ENCODE measurements around the gene DNAJB12. TPM values are rescaled to one million over a fixed set of nuclear protein-coding genes. Genes with fewer than 3 reads are reported as not detected.

The DNAJB12 gene
- total RNA-seq, 1 donor = 52.5 TPM

DNA sequence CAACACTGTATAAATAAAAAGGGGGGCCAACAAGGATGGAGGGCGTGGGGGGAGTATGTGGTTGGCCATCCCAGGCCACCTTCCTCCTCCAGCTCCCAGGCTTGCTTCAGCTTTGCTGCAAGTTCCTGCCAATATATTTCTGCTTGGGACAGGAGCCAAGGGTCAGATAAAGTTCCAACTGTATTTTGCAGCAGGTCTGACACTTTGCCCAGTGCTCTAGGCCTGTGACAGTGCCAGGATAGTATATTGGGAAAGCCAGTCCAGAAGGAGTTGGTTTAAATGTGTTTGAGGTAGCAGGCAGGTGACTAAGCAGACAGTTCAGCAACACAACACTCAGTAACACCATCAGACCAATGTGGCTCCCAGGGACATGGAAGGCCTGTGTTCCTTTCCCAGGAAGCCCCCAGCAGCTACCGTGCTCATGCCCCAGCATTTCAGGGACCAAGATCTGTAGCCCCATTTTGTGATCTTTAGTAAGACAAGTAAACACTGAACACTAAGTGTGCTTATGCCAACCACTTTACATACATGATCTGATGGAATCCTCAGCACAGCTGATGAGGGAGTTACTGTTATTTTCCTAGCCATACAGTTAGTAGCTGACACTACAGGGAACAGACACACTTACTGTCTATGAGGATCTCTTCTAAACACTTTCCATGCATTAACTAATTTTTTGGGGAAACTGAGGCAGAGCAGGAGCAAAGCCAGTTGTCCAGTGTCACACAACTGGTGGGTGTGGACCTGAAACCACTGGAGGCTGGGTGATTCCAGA, 38.9 kb downstream of the DNAJB12 start:
- peak overlapping the region; percentile 60 for H3K27ac ChIP-seq (ENCODE audit: low read depth, low read length)
- H3K27me3 ChIP-seq (ENCODE audit: insufficient read depth, low read length) = no peaks in the 10 kb centered on the region
- H3K9me3 ChIP-seq (ENCODE audit: low read depth, low read length) = no peaks in the 10 kb centered on the region
- peak; percentile 84 for DNase-seq (ENCODE audit: insufficient read length, low spot score, missing footprints)
- H4K20me1 ChIP-seq (ENCODE audit: insufficient read depth, low read length) = no peaks in the 10 kb centered on the region
- H3K4me1 ChIP-seq (ENCODE audit: insufficient read depth, low read length) = peaks cover 33% of the 10 kb centered on the region
- H2AFZ ChIP-seq (ENCODE audit: low read length) = no peak overlapping the region
- no peaks in the 10 kb centered on the region for H3K79me2 ChIP-seq (ENCODE audit: insufficient read depth, low read length)
- H3K4me3 ChIP-seq (ENCODE audit: insufficient read depth, low read length) = no peak overlapping the region
- no peaks in the 10 kb centered on the region for H3K36me3 ChIP-seq (ENCODE audit: insufficient read depth, low read length)
- TF ChIP-seq, protein P1, sequence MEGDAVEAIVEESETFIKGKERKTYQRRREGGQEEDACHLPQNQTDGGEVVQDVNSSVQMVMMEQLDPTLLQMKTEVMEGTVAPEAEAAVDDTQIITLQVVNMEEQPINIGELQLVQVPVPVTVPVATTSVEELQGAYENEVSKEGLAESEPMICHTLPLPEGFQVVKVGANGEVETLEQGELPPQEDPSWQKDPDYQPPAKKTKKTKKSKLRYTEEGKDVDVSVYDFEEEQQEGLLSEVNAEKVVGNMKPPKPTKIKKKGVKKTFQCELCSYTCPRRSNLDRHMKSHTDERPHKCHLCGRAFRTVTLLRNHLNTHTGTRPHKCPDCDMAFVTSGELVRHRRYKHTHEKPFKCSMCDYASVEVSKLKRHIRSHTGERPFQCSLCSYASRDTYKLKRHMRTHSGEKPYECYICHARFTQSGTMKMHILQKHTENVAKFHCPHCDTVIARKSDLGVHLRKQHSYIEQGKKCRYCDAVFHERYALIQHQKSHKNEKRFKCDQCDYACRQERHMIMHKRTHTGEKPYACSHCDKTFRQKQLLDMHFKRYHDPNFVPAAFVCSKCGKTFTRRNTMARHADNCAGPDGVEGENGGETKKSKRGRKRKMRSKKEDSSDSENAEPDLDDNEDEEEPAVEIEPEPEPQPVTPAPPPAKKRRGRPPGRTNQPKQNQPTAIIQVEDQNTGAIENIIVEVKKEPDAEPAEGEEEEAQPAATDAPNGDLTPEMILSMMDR (IDR thresholded peaks at IDR 0.05; ENCODE audit: extremely low read depth, low read depth, low read length) = no peak
- no peak overlapping the region for H3K4me2 ChIP-seq (ENCODE audit: insufficient read depth, low read length)

DNA sequence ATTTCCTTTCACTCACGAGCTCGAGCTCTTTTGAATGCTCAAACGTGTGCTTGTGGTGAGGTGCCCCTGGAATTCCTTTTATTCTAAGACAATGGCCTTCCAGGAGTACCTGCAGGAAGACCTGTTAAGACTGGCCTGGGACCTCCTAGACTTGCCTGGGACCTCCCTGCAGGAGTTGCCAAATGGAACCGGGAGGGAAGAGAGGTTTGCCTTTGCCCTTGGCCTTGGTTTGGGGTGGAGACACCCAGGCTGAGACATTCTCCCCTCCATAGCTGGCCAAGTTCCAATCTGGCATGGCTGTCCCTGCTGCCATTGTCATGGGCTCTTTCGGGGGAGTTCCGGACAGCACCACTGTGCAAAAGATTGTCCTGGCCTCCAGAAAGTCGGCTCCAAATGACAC, 39.7 kb downstream of the DNAJB12 start:
- H3K27ac ChIP-seq (ENCODE audit: low read depth, low read length) = peak overlapping the region; percentile 60
- peaks cover 31% of the 10 kb centered on the region for H3K4me1 ChIP-seq (ENCODE audit: insufficient read depth, low read length)
- H2AFZ ChIP-seq (ENCODE audit: low read length) = peak overlapping the region; percentile 57
- H3K27me3 ChIP-seq (ENCODE audit: insufficient read depth, low read length) = no peaks in the 10 kb centered on the region
- H3K4me2 ChIP-seq (ENCODE audit: insufficient read depth, low read length) = no peak overlapping the region
- H3K36me3 ChIP-seq (ENCODE audit: insufficient read depth, low read length) = no peaks in the 10 kb centered on the region
- H3K79me2 ChIP-seq (ENCODE audit: insufficient read depth, low read length) = no peaks in the 10 kb centered on the region
- no peaks in the 10 kb centered on the region for H4K20me1 ChIP-seq (ENCODE audit: insufficient read depth, low read length)
- H3K4me3 ChIP-seq (ENCODE audit: insufficient read depth, low read length) = no peak overlapping the region
- peak; percentile 76 for DNase-seq (ENCODE audit: insufficient read length, low spot score, missing footprints)
- TF ChIP-seq, protein P1 (IDR thresholded peaks at IDR 0.05; ENCODE audit: extremely low read depth, low read depth, low read length) = no peak
- no peaks in the 10 kb centered on the region for H3K9me3 ChIP-seq (ENCODE audit: low read depth, low read length)

DNA sequence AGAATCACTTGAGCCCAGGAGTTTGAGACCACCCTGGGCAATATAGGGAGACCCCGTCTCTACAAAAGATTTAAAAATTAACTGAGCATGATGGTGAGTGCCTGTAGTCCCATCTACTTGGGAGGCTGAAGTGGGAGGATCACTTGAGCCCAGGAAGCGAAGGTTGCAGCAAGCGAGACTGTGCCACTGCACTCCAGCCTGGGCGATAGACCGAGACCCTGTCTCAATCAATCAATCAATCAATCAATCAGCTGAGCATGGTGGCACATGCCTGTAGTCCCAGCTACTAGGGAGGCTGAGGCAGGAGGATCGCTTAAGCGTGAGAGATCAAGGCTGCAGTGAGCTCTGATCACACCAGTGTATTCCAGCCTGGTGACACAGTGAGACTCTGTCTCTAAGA, 40.5 kb downstream of the DNAJB12 start:
- Histone ChIP-seq H3K27me3 (ENCODE audit: insufficient read depth, low read length) (no peaks in the 10 kb centered on the region), H3K4me2 (ENCODE audit: insufficient read depth, low read length) (no peak overlapping the region), H3K9me3 (ENCODE audit: low read depth, low read length) (no peaks in the 10 kb centered on the region), H3K4me1 (ENCODE audit: insufficient read depth, low read length) (peaks cover 34% of the 10 kb centered on the region), H2AFZ (ENCODE audit: low read length) (no peak overlapping the region), H3K27ac (ENCODE audit: low read depth, low read length) (no peak overlapping the region), H3K36me3 (ENCODE audit: insufficient read depth, low read length) (no peaks in the 10 kb centered on the region), H3K4me3 (ENCODE audit: insufficient read depth, low read length) (no peak overlapping the region), H3K79me2 (ENCODE audit: insufficient read depth, low read length) (no peaks in the 10 kb centered on the region), H4K20me1 (ENCODE audit: insufficient read depth, low read length) (no peaks in the 10 kb centered on the region)
- TF ChIP-seq, protein P1 (IDR thresholded peaks at IDR 0.05; ENCODE audit: extremely low read depth, low read depth, low read length) = no peak
- DNase-seq (ENCODE audit: insufficient read length, low spot score, missing footprints) = no peak

DNA sequence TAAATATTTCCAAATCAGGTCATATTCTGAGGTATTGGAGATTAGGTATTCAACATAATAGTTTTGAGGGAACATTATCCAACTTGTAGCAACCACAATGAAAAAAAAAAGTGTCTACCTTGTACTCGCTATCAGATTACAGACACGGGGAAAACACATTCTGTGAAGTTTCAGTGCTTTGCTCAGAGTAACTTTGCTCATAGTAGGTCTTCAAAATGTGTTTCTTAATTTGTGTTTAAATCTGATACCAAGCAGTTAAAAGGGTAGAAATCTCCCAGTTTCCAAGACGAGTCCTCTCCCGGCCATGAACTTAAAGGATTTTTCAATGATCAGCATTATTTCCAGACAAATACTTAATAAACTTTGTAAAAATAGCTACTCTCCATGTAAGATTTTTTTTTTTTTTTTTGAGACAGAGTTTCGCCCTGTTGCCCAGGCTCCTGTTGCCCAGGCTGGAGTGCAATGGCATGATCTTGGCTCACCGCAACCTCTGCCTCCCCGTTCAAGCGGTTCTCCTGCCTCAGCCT, 41.8 kb downstream of the DNAJB12 start:
- H3K27ac ChIP-seq (ENCODE audit: low read depth, low read length) = no peak overlapping the region
- no peaks in the 10 kb centered on the region for H3K9me3 ChIP-seq (ENCODE audit: low read depth, low read length)
- H3K79me2 ChIP-seq (ENCODE audit: insufficient read depth, low read length) = no peaks in the 10 kb centered on the region
- no peak overlapping the region for H3K4me3 ChIP-seq (ENCODE audit: insufficient read depth, low read length)
- DNase-seq (ENCODE audit: insufficient read length, low spot score, missing footprints) = peak; percentile 49
- no peaks in the 10 kb centered on the region for H3K36me3 ChIP-seq (ENCODE audit: insufficient read depth, low read length)
- no peaks in the 10 kb centered on the region for H3K27me3 ChIP-seq (ENCODE audit: insufficient read depth, low read length)
- H4K20me1 ChIP-seq (ENCODE audit: insufficient read depth, low read length) = no peaks in the 10 kb centered on the region
- TF ChIP-seq, protein P1 (IDR thresholded peaks at IDR 0.05; ENCODE audit: extremely low read depth, low read depth, low read length) = no peak
- H3K4me2 ChIP-seq (ENCODE audit: insufficient read depth, low read length) = no peak overlapping the region
- H2AFZ ChIP-seq (ENCODE audit: low read length) = no peak overlapping the region
- H3K4me1 ChIP-seq (ENCODE audit: insufficient read depth, low read length) = peaks cover 41% of the 10 kb centered on the region

All from osteoblast (primary cell).